Measurements from ENCODE around the gene DNAL1.
A peak's percentile ranks its signal among the peaks of the same experiment; 100 is the strongest.

Gene DNAL1

GRCh38 chr14:73745571-73746519, 101.1 kb downstream of the DNAL1 start:
- DNase-seq: no peak

- no peak for DNase-seq
Measured at GRCh38 chr14:73746520-73747378, 102.0 kb downstream of the DNAL1 start.

DNA sequence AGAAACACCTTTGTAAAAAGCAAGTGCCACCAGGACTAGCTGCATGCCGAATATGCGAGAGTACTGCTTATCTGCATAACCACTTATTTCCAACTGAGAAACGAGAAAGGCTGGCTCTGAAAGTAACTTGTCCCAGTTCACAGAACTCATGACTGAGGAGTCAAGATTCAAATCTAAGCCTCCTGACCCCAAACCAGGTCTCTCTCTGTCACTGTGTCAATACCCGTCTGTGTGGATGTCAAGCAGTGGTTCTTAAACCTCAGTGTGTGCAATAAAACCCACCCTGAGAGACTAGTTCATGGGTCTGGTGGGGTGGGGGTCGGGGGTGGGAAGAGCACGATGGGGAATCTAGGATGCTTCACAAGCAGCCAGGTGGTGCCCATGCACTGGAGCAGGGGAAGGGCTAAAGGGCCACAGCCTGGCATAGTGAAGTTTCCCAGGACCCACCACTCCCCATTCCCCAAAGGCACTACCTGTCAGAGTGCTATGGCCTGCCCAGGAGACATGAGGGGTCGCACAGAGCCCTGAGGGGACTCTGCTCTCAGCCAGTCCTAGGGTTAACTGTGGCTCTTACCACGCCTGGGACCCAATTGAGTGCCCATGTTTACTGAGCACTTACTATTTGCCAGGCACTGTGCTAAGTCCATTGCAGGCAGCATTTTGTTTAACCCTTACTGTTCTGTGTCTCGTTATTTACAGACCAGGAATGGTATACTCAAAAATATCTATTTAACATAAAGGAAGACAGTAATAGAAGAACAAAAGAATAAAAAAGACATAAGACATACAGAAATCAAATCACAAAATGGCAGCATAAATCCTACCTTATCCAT, 102.8 kb downstream of the DNAL1 start:
- no peak for DNase-seq

- no peak for DNase-seq
Measured at GRCh38 chr14:73748858-73749357, 104.1 kb downstream of the DNAL1 start.

DNA sequence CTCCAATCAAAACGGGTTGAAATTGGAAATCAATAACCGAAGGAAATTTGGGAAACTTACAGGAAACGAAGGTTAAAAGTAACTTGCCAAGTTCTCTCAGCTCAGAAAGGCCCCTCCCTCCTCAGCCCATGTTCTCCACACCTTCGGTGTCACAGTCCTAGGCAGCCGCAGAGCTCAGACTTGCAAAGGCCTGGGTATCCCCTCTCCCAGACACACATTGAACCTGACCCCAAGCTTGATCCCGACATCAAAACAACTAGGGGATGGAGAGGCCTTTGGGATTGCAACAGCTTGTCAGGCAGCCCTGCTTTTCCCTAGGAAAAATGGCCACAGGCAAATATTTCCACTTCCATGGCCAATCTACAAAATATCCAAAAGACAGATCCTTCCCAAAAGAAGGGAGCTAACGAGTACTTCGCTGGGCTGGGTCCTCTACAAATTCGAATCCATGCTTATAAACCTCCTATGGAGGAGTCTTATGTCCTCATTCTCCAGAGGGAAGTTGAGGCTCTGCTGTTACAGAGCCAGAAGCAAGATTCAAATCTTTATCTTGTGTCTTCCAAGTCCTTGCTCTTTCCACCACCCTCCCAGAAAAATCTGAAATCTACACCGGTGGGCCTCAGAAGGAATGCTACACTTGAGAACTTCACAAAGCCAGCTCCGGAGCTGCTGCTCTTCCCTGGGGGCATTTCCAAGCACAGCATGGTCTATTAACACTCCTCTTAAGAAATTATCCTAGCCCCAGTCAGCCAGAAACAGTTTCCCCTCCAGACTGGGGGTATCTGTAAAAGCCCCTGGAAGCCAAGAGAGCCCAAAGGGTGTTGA, 105.1 kb downstream of the DNAL1 start:
- DNase-seq: no peak

- DNase-seq: no peak
Measured at GRCh38 chr14:73750531-73750901, 105.7 kb downstream of the DNAL1 start.

GRCh38 chr14:73751157-73751691, 106.4 kb downstream of the DNAL1 start:
- DNase-seq: peak; percentile 41

DNA sequence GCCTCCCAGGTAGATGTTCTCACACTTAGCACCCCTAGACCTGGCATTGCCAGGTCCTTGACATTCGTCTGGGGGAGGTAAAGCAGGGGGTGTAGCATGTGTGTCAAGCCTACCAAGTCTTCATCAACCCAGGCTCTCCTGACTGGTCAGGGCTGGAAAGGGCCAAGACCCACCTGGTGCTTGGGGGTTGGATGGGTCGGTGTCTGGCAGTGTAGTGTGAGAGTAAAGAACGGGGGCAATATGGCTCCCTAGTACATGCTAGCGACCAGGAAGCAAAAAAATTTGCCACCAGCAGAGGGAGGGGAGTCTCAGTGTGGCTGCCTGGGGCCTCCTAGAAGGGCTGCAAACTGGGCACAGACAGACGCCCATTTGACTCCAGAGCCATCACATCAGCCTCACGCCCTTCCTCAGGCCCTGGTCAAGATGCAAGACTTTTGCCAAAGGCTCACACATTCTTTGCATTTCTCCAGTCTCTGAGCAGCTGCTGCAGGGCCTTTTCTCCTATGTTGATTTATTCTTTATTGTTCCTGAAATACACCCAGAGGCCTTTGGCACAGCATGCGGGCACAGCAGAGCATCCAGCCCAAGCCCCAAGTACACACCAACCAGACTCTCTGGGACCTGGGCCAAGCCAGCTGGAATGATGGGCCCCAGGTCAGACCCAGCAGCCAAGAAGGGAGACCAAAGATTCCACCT, 107.7 kb downstream of the DNAL1 start:
- peak; percentile 52 for DNase-seq
